ENCODE measurements around the gene TSFM.

The TSFM gene

DNA sequence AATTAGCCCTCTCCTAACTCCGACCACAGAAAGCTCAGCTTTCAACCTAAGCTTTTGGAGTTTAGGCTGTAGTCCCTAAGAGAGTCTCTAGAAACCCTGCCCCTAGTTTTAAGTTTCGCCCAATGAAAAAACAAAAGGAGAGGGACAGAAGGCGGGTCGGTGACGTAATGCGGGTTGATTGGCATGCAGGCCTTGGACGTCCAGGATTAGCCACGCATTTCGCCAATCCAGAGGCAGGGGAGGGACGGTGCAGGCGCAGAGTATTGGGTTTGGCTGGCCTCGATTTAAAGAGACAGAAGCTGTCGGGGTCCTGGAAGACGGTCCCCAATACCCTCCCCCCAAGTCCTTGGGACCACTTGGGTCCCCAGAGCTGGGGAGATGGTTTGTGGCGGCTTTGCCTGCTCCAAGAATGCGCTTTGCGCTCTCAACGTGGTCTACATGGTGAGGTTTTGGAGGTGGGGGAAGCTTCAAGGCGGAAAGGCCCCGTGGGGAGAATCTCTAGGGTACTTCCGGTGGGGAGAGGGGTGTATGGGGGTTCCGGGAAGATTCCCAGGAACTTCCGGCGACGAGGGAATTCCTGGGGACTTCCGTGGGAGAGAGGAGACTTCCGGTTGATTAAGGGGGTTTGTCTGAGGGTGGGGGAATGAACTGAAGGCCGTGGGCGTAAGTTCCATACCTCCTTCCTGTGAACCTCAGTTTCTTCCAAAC is 37.7 kb upstream of the TSFM start, which contains the start of gene TSPAN31:
TSS of gene TSPAN31 (plus strand) at position 263 of the 708 bp plus-strand sequence. CDS start at position 379, 116 bp downstream.
- H4K20me1 ChIP-seq (ENCODE audit: insufficient read depth, low read length) = peaks cover 13% of the 10 kb centered on the region; the same call in 1 of the 2 replicates
- TF ChIP-seq, protein P1, sequence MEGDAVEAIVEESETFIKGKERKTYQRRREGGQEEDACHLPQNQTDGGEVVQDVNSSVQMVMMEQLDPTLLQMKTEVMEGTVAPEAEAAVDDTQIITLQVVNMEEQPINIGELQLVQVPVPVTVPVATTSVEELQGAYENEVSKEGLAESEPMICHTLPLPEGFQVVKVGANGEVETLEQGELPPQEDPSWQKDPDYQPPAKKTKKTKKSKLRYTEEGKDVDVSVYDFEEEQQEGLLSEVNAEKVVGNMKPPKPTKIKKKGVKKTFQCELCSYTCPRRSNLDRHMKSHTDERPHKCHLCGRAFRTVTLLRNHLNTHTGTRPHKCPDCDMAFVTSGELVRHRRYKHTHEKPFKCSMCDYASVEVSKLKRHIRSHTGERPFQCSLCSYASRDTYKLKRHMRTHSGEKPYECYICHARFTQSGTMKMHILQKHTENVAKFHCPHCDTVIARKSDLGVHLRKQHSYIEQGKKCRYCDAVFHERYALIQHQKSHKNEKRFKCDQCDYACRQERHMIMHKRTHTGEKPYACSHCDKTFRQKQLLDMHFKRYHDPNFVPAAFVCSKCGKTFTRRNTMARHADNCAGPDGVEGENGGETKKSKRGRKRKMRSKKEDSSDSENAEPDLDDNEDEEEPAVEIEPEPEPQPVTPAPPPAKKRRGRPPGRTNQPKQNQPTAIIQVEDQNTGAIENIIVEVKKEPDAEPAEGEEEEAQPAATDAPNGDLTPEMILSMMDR (IDR thresholded peaks at IDR 0.05; ENCODE audit: borderline replicate concordance, extremely low read depth, low read length, poor library complexity, severe bottlenecking) = no peak
- TF ChIP-seq EZH2 (IDR thresholded peaks at IDR 0.05; ENCODE audit: borderline replicate concordance, low read depth, low read length, severe bottlenecking) = no peak
- peak within 1 kb of the TSS; percentile 65 for H3K9ac ChIP-seq (ENCODE audit: low read depth, low read length)
- DNase-seq = peak; percentile 91
- ATAC-seq (ENCODE audit: insufficient read depth, low read depth) = peak; percentile 73
- peak within 1 kb of the TSS; percentile 27 to 71; a peak in 3 of 4 replicates for H3K4me3 ChIP-seq (ENCODE audit: low read depth in 1 of 2, low read length in 2 of 2)
- H3K4me2 ChIP-seq (ENCODE audit: insufficient read depth, low read length) = peak within 1 kb of the TSS; percentile 68
- H3K27me3 ChIP-seq (ENCODE audit: insufficient read depth, low read length, poor library complexity) = no peaks in the 10 kb centered on the region
- H3K27ac ChIP-seq (ENCODE audit: low read length) = peak within 1 kb of the TSS; percentile 83
- peaks cover 34% of the 10 kb centered on the region for H3K79me2 ChIP-seq (ENCODE audit: insufficient read depth, low read length)
- H2AFZ ChIP-seq (ENCODE audit: low read depth, low read length) = peak within 1 kb of the TSS; percentile 68
- peaks cover 54% of the 10 kb centered on the region for H3K4me1 ChIP-seq (ENCODE audit: insufficient read depth, low read length)
- H3K9me3 ChIP-seq (ENCODE audit: insufficient read depth, low read length, severe bottlenecking) = no peaks in the 10 kb centered on the region
- H3K36me3 ChIP-seq (ENCODE audit: insufficient read depth, low read length) = peaks cover 35% of the 10 kb centered on the region

DNA sequence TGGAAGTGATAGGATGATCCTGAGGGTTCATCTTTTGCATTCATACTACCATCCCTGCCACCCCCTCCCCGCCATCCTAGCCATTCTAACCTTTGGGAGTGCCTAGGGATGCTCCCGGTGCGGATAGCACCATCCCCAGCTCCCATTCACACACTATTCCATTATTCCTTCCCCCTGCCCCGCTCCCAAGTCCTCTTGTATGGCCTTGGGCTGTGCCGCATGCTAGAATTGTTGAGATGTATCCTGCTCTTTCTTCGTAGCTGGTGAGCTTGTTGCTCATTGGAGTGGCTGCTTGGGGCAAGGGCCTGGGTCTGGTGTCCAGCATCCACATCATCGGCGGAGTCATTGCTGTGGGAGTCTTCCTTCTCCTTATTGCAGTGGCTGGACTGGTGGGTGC is 37.1 kb upstream of the TSFM start:
- no peak for ATAC-seq (ENCODE audit: insufficient read depth, low read depth)
- peak overlapping the region; percentile 83 for H3K27ac ChIP-seq (ENCODE audit: low read length)
- TF ChIP-seq, protein P1 (IDR thresholded peaks at IDR 0.05; ENCODE audit: borderline replicate concordance, extremely low read depth, low read length, poor library complexity, severe bottlenecking) = no peak
- TF ChIP-seq EZH2 (IDR thresholded peaks at IDR 0.05; ENCODE audit: borderline replicate concordance, low read depth, low read length, severe bottlenecking) = no peak
- no peaks in the 10 kb centered on the region for H3K9me3 ChIP-seq (ENCODE audit: insufficient read depth, low read length, severe bottlenecking)
- H4K20me1 ChIP-seq (ENCODE audit: insufficient read depth, low read length) = peaks cover 14% of the 10 kb centered on the region; the same call in 1 of the 2 replicates
- no peaks in the 10 kb centered on the region for H3K27me3 ChIP-seq (ENCODE audit: insufficient read depth, low read length, poor library complexity)
- H2AFZ ChIP-seq (ENCODE audit: low read depth, low read length) = no peak overlapping the region
- H3K36me3 ChIP-seq (ENCODE audit: insufficient read depth, low read length) = peaks cover 40% of the 10 kb centered on the region
- peaks cover 53% of the 10 kb centered on the region for H3K4me1 ChIP-seq (ENCODE audit: insufficient read depth, low read length)
- no peak for DNase-seq
- peaks cover 34% of the 10 kb centered on the region for H3K79me2 ChIP-seq (ENCODE audit: insufficient read depth, low read length)
- H3K4me3 ChIP-seq (ENCODE audit: low read depth in 1 of 2, low read length in 2 of 2) = peak overlapping the region; percentile 27 to 71; a peak in 3 of 4 replicates
- H3K9ac ChIP-seq (ENCODE audit: low read depth, low read length) = peak overlapping the region; percentile 65
- peak overlapping the region; percentile 68 for H3K4me2 ChIP-seq (ENCODE audit: insufficient read depth, low read length)

DNA sequence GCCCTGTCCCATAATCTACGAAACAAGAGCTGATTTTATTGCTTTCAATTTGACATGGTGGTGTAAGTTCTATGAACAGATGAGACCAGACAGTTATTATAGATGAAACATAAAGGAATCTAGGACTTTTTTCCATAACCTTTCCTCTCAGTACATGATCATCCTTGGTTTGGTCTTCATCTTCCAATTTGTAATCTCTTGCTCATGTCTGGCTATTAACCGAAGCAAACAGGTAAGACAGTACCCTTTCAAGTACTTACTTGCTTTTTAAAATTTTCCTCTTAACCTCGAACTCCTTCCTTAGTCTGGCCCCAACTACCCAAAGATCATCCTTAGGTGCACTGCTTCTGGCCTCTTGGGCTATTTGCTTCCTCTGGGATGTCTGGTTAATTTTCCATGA is 36.6 kb upstream of the TSFM start:
- H3K36me3 ChIP-seq (ENCODE audit: insufficient read depth, low read length) = peaks cover 45% of the 10 kb centered on the region

More for the DNA sequence above, 36.6 kb upstream of the TSFM start:
- peak overlapping the region; percentile 68; the same call in 1 of the 2 replicates for H3K4me2 ChIP-seq (ENCODE audit: insufficient read depth, low read length)
- peaks cover 14% of the 10 kb centered on the region; the same call in 1 of the 2 replicates for H4K20me1 ChIP-seq (ENCODE audit: insufficient read depth, low read length)
- no peak for DNase-seq
- H3K4me3 ChIP-seq (ENCODE audit: low read depth in 1 of 2, low read length in 2 of 2) = peak overlapping the region in 1 of 2 experiments; percentile 71; a peak in 2 of 4 replicates
- peak overlapping the region; percentile 65 for H3K9ac ChIP-seq (ENCODE audit: low read depth, low read length)
- no peak overlapping the region for H3K27ac ChIP-seq (ENCODE audit: low read length)
- TF ChIP-seq, protein P1 (IDR thresholded peaks at IDR 0.05; ENCODE audit: borderline replicate concordance, extremely low read depth, low read length, poor library complexity, severe bottlenecking) = no peak
- TF ChIP-seq EZH2 (IDR thresholded peaks at IDR 0.05; ENCODE audit: borderline replicate concordance, low read depth, low read length, severe bottlenecking) = no peak
- ATAC-seq (ENCODE audit: insufficient read depth, low read depth) = no peak
- peaks cover 34% of the 10 kb centered on the region for H3K79me2 ChIP-seq (ENCODE audit: insufficient read depth, low read length)
- no peaks in the 10 kb centered on the region for H3K27me3 ChIP-seq (ENCODE audit: insufficient read depth, low read length, poor library complexity)
- H3K4me1 ChIP-seq (ENCODE audit: insufficient read depth, low read length) = peaks cover 53% of the 10 kb centered on the region
- H2AFZ ChIP-seq (ENCODE audit: low read depth, low read length) = no peak overlapping the region
- no peaks in the 10 kb centered on the region for H3K9me3 ChIP-seq (ENCODE audit: insufficient read depth, low read length, severe bottlenecking)
